ENCODE measurements around the gene UPB1. TPM values are rescaled to one million over a fixed set of nuclear protein-coding genes. Genes with fewer than 3 reads are reported as not detected.
"Not testable (repeated sequence)": the region's sequence is repeated elsewhere in the genome, so short reads cannot be mapped to it uniquely, and the experiment has no call there.

UPB1 gene
- total RNA-seq, 1 donor from 2014 or later, result 0.21 TPM

DNA sequence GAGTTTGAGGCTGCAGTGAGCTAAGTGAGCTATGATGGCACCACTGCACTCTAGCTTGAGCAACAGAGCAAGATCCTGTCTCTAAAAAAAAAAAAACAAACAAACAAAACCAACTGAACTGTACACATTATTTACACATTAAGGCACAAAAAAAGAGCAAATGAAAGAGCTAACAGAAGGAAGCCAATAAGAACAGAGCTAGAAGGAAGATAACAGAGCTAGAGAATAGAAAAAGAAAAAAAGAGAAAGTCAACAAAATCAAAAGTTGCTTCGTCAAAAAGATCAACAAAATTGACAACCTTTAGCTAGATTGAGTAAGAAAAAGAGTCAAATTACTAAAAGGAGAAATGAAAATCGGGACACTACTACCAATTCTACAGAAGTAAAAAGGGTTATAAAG is 34.8 kb downstream of the UPB1 start:
- no peak overlapping the region for H3K4me3 Mint-ChIP-seq

GRCh38 chr22:24530968-24531367 is 35.8 kb downstream of the UPB1 start:
- H3K27ac Mint-ChIP-seq; H3K36me3 Mint-ChIP-seq (ENCODE audit: low read depth); DNase-seq (ENCODE audit: low spot score); H3K4me1 Mint-ChIP-seq (ENCODE audit: low read depth); H3K4me3 Mint-ChIP-seq; intact Hi-C loops (cut with micrococcal nuclease); H3K27me3 Mint-ChIP-seq (ENCODE audit: insufficient read depth); H3K9me3 Mint-ChIP-seq: not testable (repeated sequence)

More for the DNA sequence above, 34.8 kb downstream of the UPB1 start:
- peaks cover 5% of the 10 kb centered on the region for H3K27me3 Mint-ChIP-seq (ENCODE audit: insufficient read depth)
- intact Hi-C loops (cut with micrococcal nuclease), result loop anchor here (5.0 kb wide), 1 partner anchor 548 kb away; the partner anchor contains the start of gene GSTT2
- H3K36me3 Mint-ChIP-seq (ENCODE audit: low read depth), result no peaks in the 10 kb centered on the region
- peaks cover 7% of the 10 kb centered on the region for H3K4me1 Mint-ChIP-seq (ENCODE audit: low read depth)
- DNase-seq (ENCODE audit: low spot score), result no peak
- no peak overlapping the region for H3K27ac Mint-ChIP-seq
- H3K9me3 Mint-ChIP-seq, result no peaks in the 10 kb centered on the region

- intact Hi-C loops (cut with micrococcal nuclease), result no loop called here
- H3K9me3 Mint-ChIP-seq, result no peaks in the 10 kb centered on the region
- H3K4me1 Mint-ChIP-seq (ENCODE audit: low read depth), result no peaks in the 10 kb centered on the region
- peaks cover 3% of the 10 kb centered on the region for H3K27me3 Mint-ChIP-seq (ENCODE audit: insufficient read depth)
- no peak overlapping the region for H3K4me3 Mint-ChIP-seq
- no peaks in the 10 kb centered on the region for H3K36me3 Mint-ChIP-seq (ENCODE audit: low read depth)
- H3K27ac Mint-ChIP-seq, result no peak overlapping the region
- no peak for DNase-seq (ENCODE audit: low spot score)
Observed at GRCh38 chr22:24532075-24532474, 36.9 kb downstream of the UPB1 start.

GRCh38 chr22:24535348-24535747 is 40.2 kb downstream of the UPB1 start:
- peaks cover 3% of the 10 kb centered on the region for H3K36me3 Mint-ChIP-seq (ENCODE audit: low read depth)
- no peak overlapping the region for H3K27ac Mint-ChIP-seq
- H3K4me3 Mint-ChIP-seq, result no peak overlapping the region
- H3K4me1 Mint-ChIP-seq (ENCODE audit: low read depth), result no peaks in the 10 kb centered on the region
- H3K9me3 Mint-ChIP-seq, result no peaks in the 10 kb centered on the region
- peaks cover 3% of the 10 kb centered on the region for H3K27me3 Mint-ChIP-seq (ENCODE audit: insufficient read depth)
- no peak for DNase-seq (ENCODE audit: low spot score)
- intact Hi-C loops (cut with micrococcal nuclease), result no loop called here

DNA sequence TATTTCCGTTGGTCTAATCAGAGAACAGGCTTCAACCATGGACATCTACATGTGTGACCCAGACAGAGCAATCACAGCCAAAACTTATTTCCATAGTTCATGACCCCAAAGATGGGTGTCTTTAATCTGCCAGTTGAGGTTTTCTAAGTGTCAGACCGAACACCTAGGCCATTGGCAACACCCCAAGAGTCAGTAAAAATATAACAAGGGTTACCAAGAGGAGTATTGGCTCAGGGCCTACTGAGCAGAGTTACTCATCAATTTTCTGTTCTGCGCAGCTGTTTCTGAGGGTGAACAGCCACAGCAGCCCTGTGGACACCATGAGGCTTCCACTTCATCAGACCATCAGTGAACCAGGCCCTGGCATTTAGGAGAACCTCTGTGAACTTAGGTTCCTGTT is 41.0 kb downstream of the UPB1 start:
- intact Hi-C loops (cut with micrococcal nuclease), result no loop called here
- Mint-ChIP-seq H3K27me3 (ENCODE audit: insufficient read depth) (peaks cover 3% of the 10 kb centered on the region), H3K36me3 (ENCODE audit: low read depth) (peaks cover 4% of the 10 kb centered on the region), H3K4me1 (ENCODE audit: low read depth) (no peaks in the 10 kb centered on the region), H3K27ac (no peak overlapping the region), H3K4me3 (no peak overlapping the region), H3K9me3 (no peaks in the 10 kb centered on the region)
- no peak for DNase-seq (ENCODE audit: low spot score)

GRCh38 chr22:24540470-24540869 is 45.3 kb downstream of the UPB1 start:
- H3K27ac Mint-ChIP-seq, result no peak overlapping the region
- H3K27me3 Mint-ChIP-seq (ENCODE audit: insufficient read depth), result no peaks in the 10 kb centered on the region
- H3K4me3 Mint-ChIP-seq, result no peak overlapping the region
- intact Hi-C loops (cut with micrococcal nuclease), result no loop called here
- no peaks in the 10 kb centered on the region for H3K4me1 Mint-ChIP-seq (ENCODE audit: low read depth)
- no peaks in the 10 kb centered on the region for H3K9me3 Mint-ChIP-seq
- no peak for DNase-seq (ENCODE audit: low spot score)
- H3K36me3 Mint-ChIP-seq (ENCODE audit: low read depth), result peaks cover 14% of the 10 kb centered on the region

DNA sequence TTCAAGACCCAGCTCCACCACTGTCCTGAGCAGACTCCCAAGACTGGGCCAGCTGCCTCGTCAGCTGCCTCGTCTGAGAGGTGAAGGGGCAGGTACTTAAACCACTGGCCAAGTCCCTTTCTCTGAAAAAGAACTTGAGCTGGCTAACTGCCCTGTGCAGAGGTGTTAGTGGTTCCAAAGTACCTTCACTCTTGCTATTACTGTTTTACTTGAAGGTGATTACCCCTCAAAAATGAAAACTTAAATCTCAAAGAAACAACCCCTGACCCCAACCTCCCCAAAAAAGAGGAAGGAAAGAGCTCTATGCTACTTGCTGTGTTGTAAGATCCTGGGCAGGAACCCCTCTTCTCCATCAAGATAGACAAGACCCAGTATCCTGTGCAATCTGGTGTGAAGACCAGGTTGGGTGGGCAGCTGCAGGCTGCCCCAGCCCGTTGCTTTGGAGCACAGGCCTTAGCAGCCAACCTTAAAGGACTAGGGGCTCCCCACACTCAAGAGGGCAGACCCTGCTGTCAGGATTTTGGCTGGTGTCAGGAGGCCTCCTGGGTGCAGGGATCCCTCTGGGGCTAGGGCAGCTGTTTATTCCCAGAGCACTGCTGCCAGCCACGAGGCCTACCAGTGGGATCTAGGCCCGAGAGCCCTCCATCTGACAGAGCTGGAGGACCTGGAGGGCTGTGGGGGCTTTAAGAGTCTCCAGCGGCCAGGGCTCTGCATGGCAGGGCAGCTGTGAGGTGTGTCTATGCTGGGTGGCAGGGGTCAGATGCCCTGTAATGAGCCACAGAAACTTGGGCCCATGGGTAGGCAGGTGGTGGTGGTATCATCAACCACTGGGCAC is 46.8 kb downstream of the UPB1 start:
- no peaks in the 10 kb centered on the region for H3K27me3 Mint-ChIP-seq (ENCODE audit: insufficient read depth)
- no peak for DNase-seq (ENCODE audit: low spot score)
- no peak overlapping the region for H3K4me3 Mint-ChIP-seq
- no peak overlapping the region for H3K27ac Mint-ChIP-seq
- H3K36me3 Mint-ChIP-seq (ENCODE audit: low read depth), result peaks cover 21% of the 10 kb centered on the region
- intact Hi-C loops (cut with micrococcal nuclease), result no loop called here
- no peaks in the 10 kb centered on the region for H3K9me3 Mint-ChIP-seq
- H3K4me1 Mint-ChIP-seq (ENCODE audit: low read depth), result no peaks in the 10 kb centered on the region

DNA sequence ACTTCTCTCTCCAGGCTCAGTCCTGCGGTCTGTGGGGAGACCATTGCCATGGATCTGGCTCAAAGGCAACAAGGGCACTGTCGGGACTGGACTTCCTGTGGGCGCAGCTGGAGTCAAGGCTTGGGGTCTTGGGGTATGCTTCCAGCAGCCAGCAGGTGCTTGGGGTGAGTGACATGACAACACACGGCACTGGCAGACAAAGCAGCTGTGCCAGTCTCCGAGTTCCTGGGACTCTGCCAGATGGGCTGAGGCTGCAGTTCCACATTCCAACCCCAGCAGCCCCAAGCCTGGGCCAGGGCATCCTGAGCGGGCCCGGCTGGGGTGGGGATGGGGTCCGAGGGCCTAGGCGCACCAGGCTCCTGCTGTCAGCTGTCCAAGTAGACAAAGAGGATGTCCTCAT is 47.5 kb downstream of the UPB1 start:
- H3K4me1 Mint-ChIP-seq (ENCODE audit: low read depth), result no peaks in the 10 kb centered on the region
- no peaks in the 10 kb centered on the region for H3K9me3 Mint-ChIP-seq
- no peak overlapping the region for H3K4me3 Mint-ChIP-seq
- H3K27ac Mint-ChIP-seq, result no peak overlapping the region
- DNase-seq (ENCODE audit: low spot score), result no peak
- H3K36me3 Mint-ChIP-seq (ENCODE audit: low read depth), result peaks cover 26% of the 10 kb centered on the region
- H3K27me3 Mint-ChIP-seq (ENCODE audit: insufficient read depth), result no peaks in the 10 kb centered on the region
- intact Hi-C loops (cut with micrococcal nuclease), result no loop called here

GRCh38 chr22:24543185-24543601 is 48.1 kb downstream of the UPB1 start:
- H3K27me3 Mint-ChIP-seq (ENCODE audit: insufficient read depth), result no peaks in the 10 kb centered on the region
- no peak overlapping the region for H3K27ac Mint-ChIP-seq
- intact Hi-C loops (cut with micrococcal nuclease), result no loop called here
- no peak overlapping the region for H3K4me3 Mint-ChIP-seq
- no peaks in the 10 kb centered on the region for H3K9me3 Mint-ChIP-seq
- peaks cover 26% of the 10 kb centered on the region for H3K36me3 Mint-ChIP-seq (ENCODE audit: low read depth)
- DNase-seq (ENCODE audit: low spot score), result no peak
- H3K4me1 Mint-ChIP-seq (ENCODE audit: low read depth), result no peaks in the 10 kb centered on the region

DNA sequence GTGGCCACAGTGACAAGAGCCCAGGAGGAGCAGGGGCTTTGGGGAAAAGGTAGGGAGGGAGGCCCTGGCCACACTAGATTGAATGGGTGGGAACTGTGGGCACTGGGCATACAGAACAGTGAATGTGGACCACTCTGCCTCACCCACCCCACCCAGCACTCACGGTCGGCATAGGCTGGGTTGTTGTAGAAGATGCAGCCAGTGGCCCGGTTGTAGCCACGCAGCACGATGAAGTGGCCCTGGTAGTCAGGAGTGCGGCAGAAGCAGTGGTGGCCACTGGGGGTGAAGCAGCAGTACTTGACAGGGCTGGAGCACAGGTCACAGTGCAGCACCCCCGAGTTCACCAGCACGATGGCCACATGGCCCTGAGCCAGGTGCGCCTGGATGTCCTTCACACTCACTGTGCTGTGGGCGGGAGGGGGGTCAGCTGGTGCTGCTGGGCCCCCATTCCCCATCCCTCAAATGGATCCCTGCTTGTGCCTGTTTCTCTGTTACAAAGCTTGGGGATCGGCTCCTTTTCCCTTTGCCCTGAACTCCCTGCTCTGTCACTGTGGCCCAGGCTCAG is 48.6 kb downstream of the UPB1 start:
- Mint-ChIP-seq H3K27me3 (ENCODE audit: insufficient read depth) (no peaks in the 10 kb centered on the region), H3K9me3 (no peaks in the 10 kb centered on the region), H3K27ac (no peak overlapping the region)

DNA sequence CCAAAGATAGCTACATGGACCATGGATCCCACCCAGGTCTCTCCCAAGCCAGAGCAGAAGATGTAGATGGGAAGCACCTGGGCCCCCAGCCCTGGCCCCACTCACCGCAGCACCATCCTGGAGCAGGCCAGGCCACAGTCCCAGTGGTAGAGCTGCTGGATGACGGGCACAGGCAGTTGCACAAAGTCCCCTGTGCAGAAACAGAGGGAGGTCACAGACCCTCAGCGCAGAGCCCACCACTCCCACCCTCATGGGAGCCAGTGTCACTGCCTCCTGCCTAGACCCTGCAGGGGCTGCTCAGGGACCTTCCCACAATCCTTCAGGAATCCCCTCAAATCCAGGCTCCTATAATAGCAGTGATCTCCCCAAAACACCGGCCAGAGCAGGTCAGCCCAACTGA is 53.7 kb downstream of the UPB1 start:
- peaks cover 22% of the 10 kb centered on the region for H3K4me1 Mint-ChIP-seq (ENCODE audit: low read depth)

More for the DNA sequence above, 48.6 kb downstream of the UPB1 start:
- no peak for DNase-seq (ENCODE audit: low spot score)
- Mint-ChIP-seq H3K4me1 (ENCODE audit: low read depth) (no peaks in the 10 kb centered on the region), H3K4me3 (no peak overlapping the region), H3K36me3 (ENCODE audit: low read depth) (peaks cover 26% of the 10 kb centered on the region)
- intact Hi-C loops (cut with micrococcal nuclease), result no loop called here

GRCh38 chr22:24550028-24550901 is 55.1 kb downstream of the UPB1 start:
- no peaks in the 10 kb centered on the region for H3K9me3 Mint-ChIP-seq
- peaks cover 29% of the 10 kb centered on the region for H3K4me1 Mint-ChIP-seq (ENCODE audit: low read depth)
- no peaks in the 10 kb centered on the region for H3K27me3 Mint-ChIP-seq (ENCODE audit: insufficient read depth)
- peaks cover 30% of the 10 kb centered on the region for H3K36me3 Mint-ChIP-seq (ENCODE audit: low read depth)
- intact Hi-C loops (cut with micrococcal nuclease), result loop anchor here (10.0 kb wide), 1 partner anchor 205 kb away; no protein-coding TSS in a partner anchor
- no peak for DNase-seq (ENCODE audit: low spot score)
- H3K4me3 Mint-ChIP-seq, result no peak overlapping the region
- peak overlapping the region; percentile 23 for H3K27ac Mint-ChIP-seq

More for the DNA sequence above, 53.7 kb downstream of the UPB1 start:
- Mint-ChIP-seq H3K27me3 (ENCODE audit: insufficient read depth) (no peaks in the 10 kb centered on the region), H3K9me3 (no peaks in the 10 kb centered on the region), H3K27ac (no peak overlapping the region), H3K4me3 (no peak overlapping the region), H3K36me3 (ENCODE audit: low read depth) (peaks cover 31% of the 10 kb centered on the region)
- DNase-seq (ENCODE audit: low spot score), result no peak
- intact Hi-C loops (cut with micrococcal nuclease), result no loop called here
